H1 (cell line): ENCODE results near the gene PRR16. TPM values are rescaled to one million over a fixed set of nuclear protein-coding genes. Genes with fewer than 3 reads are reported as not detected.
A peak's percentile ranks its signal among the peaks of the same experiment; 100 is the strongest.

Experiments used
- CTCF ChIA-PET: fragments of 300-600 bp; sonication (Branson Sonifier 250); formaldehyde crosslinking; loops from one replicate; lab custom pipeline; 2021; ENCODE audit not compliant: partially characterized antibody; lab: Charles Lee
- POLR2A ChIA-PET: fragments of 300-600 bp; sonication (Branson Sonifier 250); formaldehyde crosslinking; loops from one replicate; lab custom pipeline; 2021; ENCODE audit warnings: inconsistent platforms; ENCODE audit not compliant: partially characterized antibody; lab: Charles Lee
- DNase-seq, 2 experiments: peaks; one replicate each; pipeline versions ENCODE4 v3.0.0 to v3.0.0-alpha.2; 2010 to 2022; ENCODE audit warnings: low spot score in 2 of 2, low read depth in 1 of 2, mixed read lengths in 1 of 2
- FAIRE-seq: peaks from 2 replicates; lab custom pipeline; 2011; peaks lifted over from hg19 to GRCh38; lab: Jason Lieb, UNC
- H2AFZ ChIP-seq: 2 replicates; pipeline ENCODE4 v1.8.1; 2012; ENCODE audit warnings: low read length, inconsistent platforms
- H2AK5ac ChIP-seq: 2 replicates; pipeline ENCODE4 v1.6.1; 2013; ENCODE audit warnings: low read depth, low read length
- H2BK120ac ChIP-seq: replicated peaks from 2 replicates; pipeline ENCODE3; 2013; ENCODE audit warnings: low read depth, low read length, inconsistent platforms
- H2BK12ac ChIP-seq: 2 replicates; pipeline ENCODE4 v1.6.1; 2013; ENCODE audit warnings: low read depth, low read length
- H2BK15ac ChIP-seq: 2 replicates; pipeline ENCODE4 v1.6.1; 2013; ENCODE audit warnings: low read length
- H2BK20ac ChIP-seq: 2 replicates; pipeline ENCODE4 v1.6.1; 2013; ENCODE audit warnings: low read length
- H2BK5ac ChIP-seq: 2 replicates; pipeline ENCODE4 v1.6.1; 2013; ENCODE audit warnings: low read depth, low read length
- H3K14ac ChIP-seq: 2 replicates; pipeline ENCODE4 v1.6.1; 2013; ENCODE audit warnings: inconsistent platforms; ENCODE audit not compliant: insufficient read length
- H3K18ac ChIP-seq: 2 replicates; pipeline ENCODE4 v1.6.1; 2013; ENCODE audit warnings: low read length; ENCODE audit errors: extremely low read depth
- H3K23ac ChIP-seq: 2 replicates; pipeline ENCODE4 v1.6.1; 2013; ENCODE audit warnings: inconsistent platforms; ENCODE audit not compliant: insufficient read length
- H3K23me2 ChIP-seq: 2 replicates; pipeline ENCODE4 v1.6.1; 2013; ENCODE audit warnings: low read depth, low read length
- H3K27ac ChIP-seq: 2 replicates; pipeline ENCODE4 v1.6.1; 2011; ENCODE audit warnings: low read depth, low read length, inconsistent platforms
- H3K27me3 ChIP-seq, 4 experiments: replicated peaks in 1 of 4; 1 replicate in 1 of 4; 2 replicates in 3 of 4; pipeline versions ENCODE4 v1.6.1 to v1.8.1; 2011 to 2013; ENCODE audit warnings: low read length in 3 of 4, mild to moderate bottlenecking in 3 of 4, inconsistent platforms in 2 of 4, mixed read lengths in 2 of 4, moderate library complexity in 1 of 4; ENCODE audit not compliant: control insufficient read depth in 3 of 4, insufficient read depth in 3 of 4; ENCODE audit errors: extremely low read depth in 1 of 4
- H3K36me3 ChIP-seq, 4 experiments: 2 replicates each; pipeline versions ENCODE4 v1.6.1 to v1.8.1; 2011 to 2013; ENCODE audit warnings: mild to moderate bottlenecking in 4 of 4, low read length in 3 of 4, moderate library complexity in 2 of 4, control low read depth in 1 of 4, inconsistent platforms in 1 of 4; ENCODE audit not compliant: insufficient read depth in 4 of 4, control insufficient read depth in 2 of 4
- H3K4ac ChIP-seq: replicated peaks from 2 replicates; pipeline ENCODE3; 2013; ENCODE audit warnings: low read length, low read depth, mixed read lengths, inconsistent platforms; ENCODE audit not compliant: insufficient read length
- H3K4me1 ChIP-seq, 4 experiments: replicated peaks in 1 of 4; 1 replicate in 1 of 4; 2 replicates in 3 of 4; pipeline versions ENCODE4 v1.6.1 to v1.8.1; 2011 to 2013; ENCODE audit warnings: low read length in 3 of 4, inconsistent platforms in 2 of 4, mixed read lengths in 1 of 4; ENCODE audit not compliant: insufficient read depth in 4 of 4, control insufficient read depth in 3 of 4
- H3K4me2 ChIP-seq, 2 experiments: 2 replicates each; pipeline versions ENCODE4 v1.6.1 to v1.8.1; 2011 to 2013; ENCODE audit warnings: low read depth in 2 of 2, low read length in 2 of 2, control low read depth in 1 of 2, inconsistent platforms in 1 of 2, mild to moderate bottlenecking in 1 of 2; ENCODE audit not compliant: insufficient read depth in 1 of 2
- H3K4me3 ChIP-seq, 4 experiments: fragments of 200-600, 300-600 bp in 1 of 4; sonication (generic), shearing (Covaris generic), sonication (Bioruptor Twin) in 1 of 4; 2 replicates each; pipeline versions ENCODE4 v1.5.1 to v1.8.1; 2011 to 2016; ENCODE audit warnings: low read length in 4 of 4, low read depth in 3 of 4, control low read depth in 2 of 4, inconsistent platforms in 2 of 4, mild to moderate bottlenecking in 2 of 4, mixed read lengths in 1 of 4, moderate library complexity in 1 of 4; ENCODE audit not compliant: insufficient read depth in 2 of 4; ENCODE audit errors: extremely low read depth in 1 of 4
- H3K56ac ChIP-seq: replicated peaks from 2 replicates; pipeline ENCODE3; 2013; ENCODE audit warnings: low read depth, mild to moderate bottlenecking, mixed read lengths, low read length, inconsistent platforms; ENCODE audit not compliant: insufficient read length
- H3K79me1 ChIP-seq: 2 replicates; pipeline ENCODE4 v1.6.1; 2013; ENCODE audit warnings: low read depth, low read length, control low read depth
- H3K79me2 ChIP-seq, 2 experiments: 2 replicates each; pipeline versions ENCODE4 v1.6.1 to v1.8.1; 2012 to 2013; ENCODE audit warnings: low read length in 2 of 2, mild to moderate bottlenecking in 2 of 2, inconsistent platforms in 1 of 2; ENCODE audit not compliant: insufficient read depth in 2 of 2, control insufficient read depth in 1 of 2
- H3K9ac ChIP-seq, 4 experiments: replicated peaks in 1 of 4; 1 replicate in 1 of 4; 2 replicates in 3 of 4; pipeline versions ENCODE4 v1.6.1 to v1.8.1; 2011 to 2013; ENCODE audit warnings: low read depth in 3 of 4, low read length in 3 of 4, control low read depth in 2 of 4, mild to moderate bottlenecking in 2 of 4, moderate library complexity in 2 of 4, inconsistent platforms in 1 of 4; ENCODE audit errors: extremely low read depth in 1 of 4
- H3K9me3 ChIP-seq, 2 experiments: 2 replicates each; pipeline versions ENCODE4 v1.6.1 to v1.8.1; 2012 to 2013; ENCODE audit warnings: mild to moderate bottlenecking in 2 of 2, moderate library complexity in 2 of 2, control low read depth in 1 of 2, inconsistent platforms in 1 of 2, low read depth in 1 of 2, low read length in 1 of 2, mixed read lengths in 1 of 2; ENCODE audit not compliant: insufficient read depth in 2 of 2
- H4K20me1 ChIP-seq, 2 experiments: replicated peaks in 1 of 2; 2 replicates each; pipeline versions ENCODE3 to v1.8.1; 2011 to 2013; ENCODE audit warnings: inconsistent platforms in 2 of 2, low read length in 2 of 2, mild to moderate bottlenecking in 1 of 2; ENCODE audit not compliant: insufficient read depth in 2 of 2, control insufficient read depth in 1 of 2
- H4K5ac ChIP-seq: 2 replicates; pipeline ENCODE4 v1.6.1; 2013; ENCODE audit warnings: low read length, low read depth, mixed read lengths, inconsistent platforms; ENCODE audit not compliant: insufficient read length
- H4K8ac ChIP-seq: 2 replicates; pipeline ENCODE4 v1.8.0; 2013; ENCODE audit warnings: mild to moderate bottlenecking, moderate library complexity, low read length, inconsistent platforms; ENCODE audit not compliant: insufficient read depth; ENCODE audit errors: extremely low read depth
- H4K91ac ChIP-seq: replicated peaks from 2 replicates; pipeline ENCODE3; 2013; ENCODE audit warnings: low read length, mixed read lengths, inconsistent platforms; ENCODE audit not compliant: insufficient read length
- E2F6 ChIP-seq: IDR thresholded peaks from 2 replicates; pipeline ENCODE4 v1.6.1; 2012; ENCODE audit warnings: inconsistent platforms
- KDM4A ChIP-seq: IDR thresholded peaks from one replicate; pipeline ENCODE4 v1.7.1; 2012; ENCODE audit warnings: low read depth, mild to moderate bottlenecking, moderate library complexity, low read length, inconsistent platforms; ENCODE audit not compliant: severe bottlenecking
- NANOG ChIP-seq: IDR thresholded peaks from 2 replicates; pipeline ENCODE4 v1.6.1; 2011; ENCODE audit warnings: low read length, low read depth, mild to moderate bottlenecking, inconsistent platforms; ENCODE audit not compliant: insufficient read depth, poor library complexity, severe bottlenecking
- SP1 ChIP-seq: IDR thresholded peaks from 2 replicates; pipeline ENCODE4 v1.6.1; 2011; ENCODE audit warnings: low read depth, low read length
- TBP ChIP-seq: IDR thresholded peaks from 2 replicates; pipeline ENCODE4 v1.6.1; 2011; ENCODE audit warnings: low read depth, low read length, improper control_type of control experiment
- WGBS, 2 experiments: shearing (Covaris generic) in 1 of 2; methylation state at CpG; one replicate each; pipeline versions ENCODE4 v1.1.6 to v1.1.7; 2013 to 2015; ENCODE audit warnings: low lambda C conversion rate in 2 of 2, mixed read lengths in 2 of 2, inconsistent platforms in 1 of 2, low coverage in 1 of 2, missing lambda C conversion rate in 1 of 2; ENCODE audit not compliant: insufficient replicate concordance in 2 of 2, insufficient coverage in 1 of 2, insufficient read length in 1 of 2; ENCODE audit errors: extremely low coverage in 1 of 2, missing lambda C conversion rate in 1 of 2; 5-methylcytosine and 5-hydroxymethylcytosine counted together
- polyA plus RNA-seq, 7 experiments: library from polyadenylated mRNA; depleted of rRNA in 3 of 7; stranded (reverse) in 5 of 7; unstranded in 2 of 7; fragments of >200 nt in 5 of 7; fragments of 200-250 nt in 2 of 7; gene quantifications; 1 replicate in 5 of 7; 2 replicates in 1 of 7; 4 replicates in 1 of 7; pipeline versions ENCODE4 v1.2.1 to v1.2.3, GENCODE V29; 2011 to 2013; ENCODE audit warnings: missing spikeins in 2 of 7, mixed read lengths in 2 of 7
- total RNA-seq: library from RNA; stranded (reverse); fragmentation: NEBNext Ultra II Directional; extraction: Animal tissue kit (Norgen Biotek cat#: 25700); gene quantifications from 2 replicates; pipeline ENCODE4 v1.2.1, GENCODE V29; 2021

The PRR16 gene
- total and polyA plus RNA-seq, 2 of the 8 experiments (the other 6 are each of a cell fraction or from before 2014, with no cell fraction given), result 0.73 to 1.6 TPM

DNA sequence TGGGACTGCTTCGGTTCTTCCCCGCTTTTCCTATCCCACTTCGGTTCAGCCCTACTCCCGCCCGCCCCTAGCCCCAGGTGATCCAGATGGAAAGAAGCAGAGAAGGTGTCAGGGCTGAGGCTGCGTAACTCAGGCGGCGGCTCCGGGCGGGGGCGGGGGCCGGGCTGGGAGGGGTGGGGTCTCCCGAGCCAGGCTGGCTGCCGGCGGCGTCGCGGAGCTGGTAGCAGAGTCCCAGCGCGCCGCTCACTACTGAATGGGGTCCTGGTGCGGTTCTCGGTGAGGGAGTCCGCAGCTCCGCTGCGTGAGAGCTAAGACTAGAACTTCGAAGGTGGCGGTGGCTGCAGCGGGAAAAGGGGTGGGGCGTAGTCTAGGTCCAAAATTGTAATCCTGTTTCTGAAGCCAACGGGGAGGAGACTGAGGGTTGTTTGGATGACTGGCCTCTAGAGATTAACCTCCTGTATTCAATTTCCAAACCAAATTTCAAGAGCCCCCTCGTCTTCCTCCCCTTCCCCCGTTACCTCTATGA lies 1.4 kb downstream of the PRR16 start:
- CTCF ChIA-PET, result interaction anchor here (0.6 to 1.2 kb wide), 2 partner anchors 10 to 987 kb away, joined by 3 read pairs; no protein-coding TSS in a partner anchor
- no peak overlapping the region for H2BK15ac ChIP-seq
- peaks cover 16% of the 10 kb centered on the region for H3K23me2 ChIP-seq
- no peak overlapping the region for H3K56ac ChIP-seq
- no peak overlapping the region for H3K14ac ChIP-seq
- H2BK20ac ChIP-seq, result no peak overlapping the region
- H4K20me1 ChIP-seq, result no peaks in the 10 kb centered on the region
- H4K5ac ChIP-seq, result no peak overlapping the region
- no peak overlapping the region for H2BK5ac ChIP-seq
- H3K27ac ChIP-seq, result no peak overlapping the region
- no peaks in the 10 kb centered on the region for H3K36me3 ChIP-seq
- H3K18ac ChIP-seq, result peak overlapping the region; percentile 85; the same call in 1 of the 2 replicates
- no peak overlapping the region for H2AK5ac ChIP-seq
- no peaks in the 10 kb centered on the region for H3K79me2 ChIP-seq
- H2BK120ac ChIP-seq, result no peak overlapping the region
- 3% methylated on average over 21 of the region's 33 CpGs; no CpG with 5 or more reads in 1 of the 2 experiments for WGBS, 2 experiments
- H4K8ac ChIP-seq, result no peak overlapping the region
- H3K9ac ChIP-seq, result peak overlapping the region in 2 of 4 experiments; percentile 14 to 52; a peak in 2 of 7 replicates
- H3K4me2 ChIP-seq, result peak overlapping the region; percentile 81 to 93
- FAIRE-seq, result no peak
- POLR2A ChIA-PET, result interaction anchor here (0.6 to 0.9 kb wide), 2 partner anchors 19 to 400 kb away, joined by 3 read pairs; no protein-coding TSS in a partner anchor
- H3K23ac ChIP-seq, result no peak overlapping the region
- peaks cover 2 to 36% (median 24%) of the 10 kb centered on the region in 4 experiments for H3K27me3 ChIP-seq
- no peaks in the 10 kb centered on the region for H3K79me1 ChIP-seq
- peak overlapping the region; percentile 40; the same call in 1 of the 2 replicates for H2BK12ac ChIP-seq
- no peak overlapping the region for H4K91ac ChIP-seq
- H2AFZ ChIP-seq, result peak overlapping the region; percentile 96
- peaks cover 0 to 11% (median 1%) of the 10 kb centered on the region in 4 experiments; a peak in 3 of 7 replicates for H3K4me1 ChIP-seq
- H3K4me3 ChIP-seq, result peak overlapping the region; percentile 48 to 66 (median 58)
- no peak overlapping the region for H3K4ac ChIP-seq
- peak in 1 of 2 experiments; percentile 66 for DNase-seq
- no peaks in the 10 kb centered on the region for H3K9me3 ChIP-seq
- TF ChIP-seq NANOG, result peak; percentile 18
- peak; percentile 11; the same call in 1 of the 2 replicates for TF ChIP-seq TBP
- peak; percentile 56; the same call in 1 of the 2 replicates for TF ChIP-seq E2F6
- no peak for TF ChIP-seq SP1
- peak; percentile 55 for TF ChIP-seq KDM4A
